PC-9 (cell line): Measurements from ENCODE around the gene ATP13A5.

ENCODE experiments used
- EZH2 ChIP-seq: fragments of 200-600 bp; sonication (generic); IDR thresholded peaks from 2 replicates; pipeline ENCODE4 v1.8.0; 2017; ENCODE audit warnings: antibody characterized with exemption, low read depth
- TF ChIP-seq, protein P1 (sequence below): fragments of 200-600 bp; sonication (generic); conservative IDR thresholded peaks from 2 replicates; pipeline ENCODE4 v1.6.1; 2017; ENCODE audit warnings: mixed run types, antibody characterized with exemption, mild to moderate bottlenecking, moderate library complexity

DNA sequence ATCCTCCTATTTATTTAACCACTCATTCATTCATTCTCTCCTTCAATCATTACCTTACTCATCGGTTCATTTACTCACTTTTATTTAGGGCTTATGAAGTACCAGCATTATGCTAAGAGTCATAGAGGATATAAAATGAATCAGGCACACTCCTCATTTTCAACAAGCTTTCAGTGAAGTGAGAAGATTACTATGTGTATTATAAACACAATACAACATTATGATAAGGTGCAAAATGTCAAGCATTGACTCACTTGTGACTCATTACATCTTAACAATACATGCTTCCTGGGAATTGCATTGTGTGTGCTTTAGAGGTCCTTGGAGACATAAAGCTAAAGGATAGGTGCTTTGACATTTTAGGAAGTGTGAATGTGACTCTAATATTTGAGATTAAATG, 77.1 kb downstream of the ATP13A5 start:
- TF ChIP-seq, protein P1, sequence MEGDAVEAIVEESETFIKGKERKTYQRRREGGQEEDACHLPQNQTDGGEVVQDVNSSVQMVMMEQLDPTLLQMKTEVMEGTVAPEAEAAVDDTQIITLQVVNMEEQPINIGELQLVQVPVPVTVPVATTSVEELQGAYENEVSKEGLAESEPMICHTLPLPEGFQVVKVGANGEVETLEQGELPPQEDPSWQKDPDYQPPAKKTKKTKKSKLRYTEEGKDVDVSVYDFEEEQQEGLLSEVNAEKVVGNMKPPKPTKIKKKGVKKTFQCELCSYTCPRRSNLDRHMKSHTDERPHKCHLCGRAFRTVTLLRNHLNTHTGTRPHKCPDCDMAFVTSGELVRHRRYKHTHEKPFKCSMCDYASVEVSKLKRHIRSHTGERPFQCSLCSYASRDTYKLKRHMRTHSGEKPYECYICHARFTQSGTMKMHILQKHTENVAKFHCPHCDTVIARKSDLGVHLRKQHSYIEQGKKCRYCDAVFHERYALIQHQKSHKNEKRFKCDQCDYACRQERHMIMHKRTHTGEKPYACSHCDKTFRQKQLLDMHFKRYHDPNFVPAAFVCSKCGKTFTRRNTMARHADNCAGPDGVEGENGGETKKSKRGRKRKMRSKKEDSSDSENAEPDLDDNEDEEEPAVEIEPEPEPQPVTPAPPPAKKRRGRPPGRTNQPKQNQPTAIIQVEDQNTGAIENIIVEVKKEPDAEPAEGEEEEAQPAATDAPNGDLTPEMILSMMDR, result no peak
- TF ChIP-seq EZH2, result no peak
